ENCODE results near the gene LSAMP. TPM values are rescaled to one million over a fixed set of nuclear protein-coding genes. Genes with fewer than 3 reads are reported as not detected.

The LSAMP gene
- total and polyA plus RNA-seq, 2 experiments from 2014 or later = 2.0 to 2.9 TPM

DNA sequence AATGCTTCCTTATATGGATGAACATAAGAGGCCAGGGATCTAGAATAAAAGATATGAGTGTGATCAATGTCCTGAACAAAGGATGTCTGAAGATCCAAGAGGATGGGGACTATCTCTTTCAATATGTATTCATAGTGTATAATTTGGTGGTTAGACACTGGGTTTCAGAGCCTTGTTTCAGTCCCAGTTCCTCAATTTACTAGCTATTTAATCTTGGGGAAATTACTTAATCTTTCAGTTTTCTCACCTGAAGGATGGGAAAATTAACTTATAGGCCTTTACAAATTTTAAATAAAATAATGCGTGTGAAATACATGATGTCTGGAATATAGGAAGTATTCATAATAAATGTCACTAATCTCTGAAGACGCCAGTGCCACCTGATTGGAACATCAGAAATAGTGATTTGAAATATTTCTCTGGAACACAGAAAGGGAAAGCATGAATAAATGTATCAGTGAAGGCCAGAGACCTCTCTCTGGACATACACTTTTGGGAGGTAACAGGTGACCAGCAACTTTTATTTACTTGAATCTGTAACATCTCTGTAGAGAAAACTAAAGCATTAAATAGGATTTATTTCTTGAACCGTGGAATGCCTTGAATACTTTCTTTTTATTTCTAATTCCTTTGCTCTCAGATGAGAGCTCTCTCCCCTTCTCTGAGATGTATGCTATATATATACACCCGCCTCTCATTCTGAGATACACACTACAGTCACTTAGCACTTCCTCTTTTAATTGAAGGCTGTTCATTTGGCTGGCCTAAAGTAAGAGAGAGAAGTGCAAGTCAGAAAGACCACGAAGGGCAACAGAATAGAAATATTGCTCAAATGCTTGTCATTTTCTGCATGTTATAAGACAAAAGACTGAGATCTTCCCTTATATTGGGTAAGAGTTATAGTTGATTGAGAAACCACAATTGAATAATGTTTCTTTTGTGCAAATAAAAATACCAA is 407.1 kb downstream of the LSAMP start:
- Histone ChIP-seq H3K4me2 (no peak overlapping the region), H3K4me1 (ENCODE audit: insufficient read depth) (peaks cover 15% of the 10 kb centered on the region; the same call in 1 of the 2 replicates), H3K36me3 (ENCODE audit: insufficient read depth) (no peaks in the 10 kb centered on the region), H3K4me3 (no peak overlapping the region), H3K27me3 (ENCODE audit: insufficient read depth) (no peaks in the 10 kb centered on the region), H3K79me2 (replicated peaks; ENCODE audit: insufficient read depth) (no peaks in the 10 kb centered on the region), H2AFZ (no peak overlapping the region), H4K20me1 (replicated peaks; ENCODE audit: insufficient read depth) (no peaks in the 10 kb centered on the region), H3F3A (replicated peaks; ENCODE audit: low read depth) (no peaks in the 10 kb centered on the region), H3K9me2 (ENCODE audit: insufficient read depth) (peaks cover 4% of the 10 kb centered on the region), H3K27ac (ENCODE audit: low read depth) (no peak overlapping the region)
- Mint-ChIP-seq H3K27ac (no peak overlapping the region), H3K36me3 (ENCODE audit: low read depth) (no peaks in the 10 kb centered on the region), H3K9me3 (no peaks in the 10 kb centered on the region), H3K4me3 (no peak overlapping the region), H3K4me1 (peaks cover 32% of the 10 kb centered on the region), H3K27me3 (ENCODE audit: insufficient read depth, low read depth, poor library complexity) (peaks cover 1% of the 10 kb centered on the region)
- ATAC-seq (no peak), DNase-seq (ENCODE audit: low spot score) (no peak)
- TF ChIP-seq ZNF462 (CRISPR knock-in tag; IDR thresholded peaks at IDR 0.05) (no peak), JUNB (IDR thresholded peaks at IDR 0.05; ENCODE audit: unreplicated experiment) (no peak), EZH2 (IDR thresholded peaks at IDR 0.05; ENCODE audit: low read depth, unreplicated experiment) (no peak), ETS1 (IDR thresholded peaks at IDR 0.05) (no peak), POLR2AphosphoS5 (IDR thresholded peaks at IDR 0.05; ENCODE audit: low read depth) (no peak), CTCF (conservative IDR thresholded peaks at IDR 0.05; ENCODE audit: low read depth in 2 of 2) (no peak), CREB1 (CRISPR knock-in tag; IDR thresholded peaks at IDR 0.05; ENCODE audit: low read depth) (no peak), ZNF331 (CRISPR knock-in tag; IDR thresholded peaks at IDR 0.05; ENCODE audit: low read depth) (no peak), NANOG (IDR thresholded peaks at IDR 0.05; ENCODE audit: borderline replicate concordance) (no peak), REST (IDR thresholded peaks at IDR 0.05; ENCODE audit: unreplicated experiment) (no peak), STAT1 (IDR thresholded peaks at IDR 0.05; ENCODE audit: unreplicated experiment) (no peak), EZH2phosphoT487 (IDR thresholded peaks at IDR 0.05; ENCODE audit: unreplicated experiment) (no peak), ZNF114 (CRISPR knock-in tag; IDR thresholded peaks at IDR 0.05) (no peak)
